Stimulated activated CD4-positive, alpha-beta T cell treated with anti-CD3 and anti-CD28 coated beads, Interleukin-1b, Interleukin-23, amount 100 ng/mL, for 48 hours (primary cell): Measurements from ENCODE around the gene CTNNAL1.
"Not testable (repeated sequence)": the region's sequence is repeated elsewhere in the genome, so short reads cannot be mapped to it uniquely, and the experiment has no call there.

Experiments
- DNase-seq: peaks from one replicate; pipeline ENCODE4 v3.0.0-alpha.2; 2020

CTNNAL1 gene

DNA sequence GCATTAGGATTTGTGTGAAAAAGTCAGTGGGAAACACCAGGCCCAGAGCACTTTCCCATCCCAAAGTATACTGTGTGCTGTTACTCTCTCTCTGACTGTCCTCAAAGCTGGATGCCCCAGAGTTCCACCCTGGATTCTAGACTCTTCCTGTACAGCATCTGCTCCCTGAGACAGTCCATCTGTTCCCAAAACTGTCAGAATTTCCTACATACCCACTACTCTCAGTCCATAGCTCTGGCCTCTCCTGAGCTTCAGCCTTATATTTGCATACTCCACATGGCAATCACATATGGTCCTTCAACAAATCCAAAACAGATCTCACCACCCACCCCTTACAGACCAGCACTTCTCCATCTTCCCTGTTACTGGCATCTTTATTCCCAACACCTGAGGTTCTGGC is 88.8 kb downstream of the CTNNAL1 start:
- DNase-seq = no peak

DNA sequence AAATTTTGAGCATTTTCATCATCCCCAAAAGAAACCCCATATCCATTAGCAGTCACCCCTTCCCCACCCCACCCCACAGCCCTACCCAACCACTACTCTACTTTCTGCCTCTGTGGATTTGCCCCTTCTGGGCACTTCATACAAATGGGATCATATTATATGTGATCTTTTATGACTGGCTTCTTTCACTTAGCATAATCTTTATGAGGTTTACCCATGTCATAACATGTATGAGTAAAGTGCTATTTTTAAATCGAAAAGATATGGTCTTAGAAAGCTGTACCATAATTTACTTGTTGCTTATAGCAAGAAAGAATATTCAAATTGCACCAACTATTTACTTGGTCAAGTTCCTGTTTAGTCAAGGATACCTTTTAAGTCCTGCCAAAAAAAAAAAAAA is 92.1 kb downstream of the CTNNAL1 start:
- no peak for DNase-seq

DNA sequence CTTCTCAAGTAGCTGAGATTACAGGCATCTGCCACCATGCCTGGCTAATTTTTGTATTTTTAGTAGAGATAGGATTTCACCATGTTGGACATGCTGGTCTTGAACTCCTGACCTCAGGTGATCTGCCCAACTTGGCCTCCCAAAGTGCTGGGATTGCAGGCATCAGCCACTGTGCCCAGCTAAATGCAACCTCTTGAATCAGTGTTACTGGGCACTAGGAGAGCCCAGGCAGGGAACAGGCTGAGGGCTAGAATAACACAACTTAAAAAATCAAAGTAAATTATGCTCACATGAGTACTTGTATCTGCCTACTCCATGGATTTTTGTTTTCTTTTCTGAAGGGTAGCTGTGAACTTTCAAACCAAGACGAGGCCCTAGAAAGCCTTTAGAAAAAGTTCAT is 92.9 kb downstream of the CTNNAL1 start:
- DNase-seq = not testable (repeated sequence)

DNA sequence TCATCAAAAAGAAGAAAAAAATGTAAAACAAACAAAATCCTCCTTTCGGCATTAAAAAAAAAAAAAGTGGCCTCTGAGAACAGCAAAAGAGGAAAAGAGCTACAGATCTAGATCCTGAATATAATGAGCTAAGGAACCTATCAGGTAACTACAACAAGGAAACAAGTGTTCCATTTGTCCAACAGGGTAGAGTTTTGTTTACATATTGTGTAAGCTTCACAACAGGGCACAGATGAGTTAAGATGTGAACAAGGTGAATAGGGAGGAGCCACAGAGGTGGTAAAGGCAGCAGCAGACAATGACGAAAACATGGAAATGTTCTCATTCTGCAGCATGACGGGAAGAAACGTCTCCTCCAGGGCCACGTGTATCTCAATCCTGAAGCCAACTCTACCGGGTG is 93.8 kb downstream of the CTNNAL1 start:
- no peak for DNase-seq

DNA sequence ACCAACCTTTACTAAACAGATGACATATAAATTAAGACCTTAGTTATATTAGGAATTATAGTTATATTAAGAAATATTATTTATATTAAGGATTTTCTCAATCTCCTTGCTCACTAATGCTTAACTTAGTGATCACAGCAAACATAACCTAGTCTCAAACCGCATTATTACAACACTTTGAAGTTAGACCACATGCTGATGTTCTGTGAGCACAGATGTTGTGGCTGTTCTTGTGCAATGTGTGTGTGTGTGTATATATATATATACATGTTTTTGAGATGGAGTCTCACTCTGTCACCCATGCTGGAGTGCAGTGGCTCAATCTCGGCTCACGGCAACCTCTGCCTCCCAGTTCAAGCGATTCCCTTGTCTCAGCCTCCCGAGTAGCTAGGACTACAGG is 99.9 kb downstream of the CTNNAL1 start:
- DNase-seq = no peak

DNA sequence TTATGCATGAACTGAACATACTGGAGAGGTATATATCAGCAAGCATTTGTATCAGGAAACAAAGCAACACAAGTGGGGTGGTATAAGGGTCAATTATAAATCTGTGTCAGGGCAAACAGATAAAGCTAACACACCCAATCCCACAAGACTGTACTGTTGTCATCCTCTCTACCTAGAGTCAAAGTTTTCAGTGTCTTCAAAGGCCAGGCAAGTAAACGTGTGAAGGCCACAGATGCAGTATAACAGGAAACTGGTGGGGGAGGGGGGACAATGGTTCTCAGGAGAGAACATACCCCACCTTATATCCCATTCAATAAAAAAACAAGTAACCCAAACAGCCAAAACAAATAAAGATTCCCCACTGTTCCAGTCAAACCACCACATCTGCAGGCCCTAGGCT is 101.5 kb downstream of the CTNNAL1 start:
- DNase-seq = no peak

DNA sequence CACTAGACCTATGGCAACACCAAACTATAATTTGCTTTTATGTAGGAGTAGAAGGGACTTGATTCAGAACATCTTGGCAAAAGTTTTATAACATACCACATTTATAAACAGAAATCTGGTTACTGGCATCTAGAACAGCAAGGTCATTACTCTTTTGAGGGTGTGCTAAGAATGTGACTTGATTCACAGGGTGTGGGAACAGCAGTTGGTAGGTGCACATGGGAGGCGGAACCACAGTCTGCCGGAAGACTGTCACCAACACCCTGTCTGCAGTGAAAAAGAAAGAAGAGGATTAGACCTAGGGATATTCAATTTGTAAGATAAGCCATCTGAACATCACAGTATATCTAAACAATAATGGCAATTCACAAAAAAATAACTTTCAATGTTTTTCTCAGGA is 102.4 kb downstream of the CTNNAL1 start:
- no peak for DNase-seq

DNA sequence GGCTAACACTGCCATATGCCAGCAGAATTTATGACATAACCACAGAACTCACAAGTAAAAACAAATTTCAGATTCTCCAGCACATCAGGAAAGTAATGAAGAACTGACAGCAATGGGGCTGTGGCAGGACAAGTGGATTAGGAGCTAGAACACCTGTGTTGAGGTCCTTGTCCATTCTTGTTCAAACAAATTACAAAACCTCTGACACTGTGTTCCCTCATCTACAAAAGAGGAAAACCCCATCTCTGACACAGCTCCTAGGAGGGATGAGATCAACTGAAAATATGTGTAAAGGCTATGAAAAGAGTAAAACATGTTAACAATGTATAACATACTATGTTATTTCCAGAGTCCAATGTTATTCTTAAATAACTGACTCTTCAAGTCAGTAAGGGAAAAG is 102.9 kb downstream of the CTNNAL1 start:
- DNase-seq = no peak

DNA sequence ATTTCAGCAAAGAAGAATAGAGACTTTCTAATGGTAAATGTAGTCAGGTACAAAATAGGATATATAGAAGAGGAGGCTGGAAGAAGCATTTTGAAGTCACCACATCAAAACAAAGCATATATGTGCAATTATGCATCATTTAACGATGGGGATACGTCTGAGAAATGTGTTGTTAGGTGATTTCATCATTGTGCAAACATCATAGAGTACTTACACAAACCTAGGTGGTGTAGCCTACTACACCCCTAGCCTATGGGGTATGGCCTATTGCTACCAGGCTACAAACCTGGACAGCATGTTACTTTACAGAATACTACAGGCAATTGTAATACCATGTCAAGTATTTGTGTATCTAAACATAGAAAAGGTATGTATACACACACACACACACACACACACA is 107.8 kb downstream of the CTNNAL1 start:
- DNase-seq = no peak

DNA sequence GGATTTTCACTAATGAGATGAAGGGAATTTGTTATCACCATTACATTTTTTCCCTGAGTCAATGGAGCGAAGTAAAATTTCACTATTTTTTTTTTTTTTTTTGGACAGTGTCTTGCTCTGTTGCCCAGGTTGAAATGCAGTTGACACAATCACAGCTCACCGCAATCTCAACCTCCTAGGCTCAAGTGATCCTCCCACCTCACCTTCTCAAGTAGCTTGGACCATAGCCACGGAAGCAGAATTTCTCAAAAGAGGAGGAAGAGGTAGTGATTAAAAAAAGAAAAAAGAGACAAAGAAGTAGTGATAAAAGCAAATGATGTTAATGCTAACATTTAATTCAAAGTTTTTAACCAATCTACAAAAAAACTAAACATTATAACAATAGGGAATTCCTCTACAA is 109.1 kb downstream of the CTNNAL1 start:
- DNase-seq = no peak

DNA sequence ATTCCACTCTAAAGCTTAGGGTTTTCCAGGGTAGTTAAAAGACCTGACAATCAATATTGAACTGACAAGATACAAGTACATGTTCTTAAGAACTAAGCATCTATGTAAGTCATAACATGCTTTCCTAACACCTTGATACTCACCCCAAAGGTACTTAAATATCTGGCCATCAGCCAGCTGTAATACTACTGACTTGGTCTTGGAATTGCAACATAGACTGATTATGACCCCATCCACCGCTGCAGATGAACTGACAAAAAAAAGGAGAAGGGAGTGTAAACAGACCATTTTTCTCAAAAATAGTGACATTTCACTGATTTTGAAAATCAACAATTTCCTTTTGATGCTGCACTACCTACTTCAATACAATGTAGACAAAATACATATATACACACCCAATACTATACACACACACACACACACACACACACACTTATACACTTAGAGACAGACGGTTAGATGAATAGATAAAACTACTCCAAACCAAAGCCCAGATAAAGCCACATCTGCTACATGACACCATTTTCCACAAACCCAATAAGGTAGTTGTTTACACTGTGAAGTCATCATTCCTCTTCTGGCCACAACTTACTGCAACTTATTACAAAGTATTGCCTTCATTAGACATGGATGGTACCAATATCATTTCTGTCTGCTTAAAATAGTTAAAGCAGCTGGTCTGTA is 109.7 kb downstream of the CTNNAL1 start:
- no peak for DNase-seq

DNA sequence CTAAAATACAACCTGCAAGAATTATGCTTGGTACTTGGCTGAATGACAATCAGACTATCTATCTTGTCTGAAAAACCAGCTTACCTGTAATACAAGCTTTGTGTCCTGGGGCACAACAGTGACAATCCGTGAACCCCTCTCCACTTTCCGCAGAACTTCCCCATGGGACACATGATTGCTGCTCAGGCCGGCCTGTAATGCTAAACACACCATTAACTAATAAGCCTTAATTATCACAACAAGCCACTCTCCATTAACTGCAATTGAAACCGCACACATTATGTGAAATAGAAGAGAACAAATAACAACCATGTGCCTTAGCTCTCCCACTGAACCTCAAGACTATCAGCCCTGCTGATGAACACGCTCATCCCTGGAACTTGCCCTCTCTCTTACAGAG is 113.1 kb downstream of the CTNNAL1 start:
- no peak for DNase-seq

DNA sequence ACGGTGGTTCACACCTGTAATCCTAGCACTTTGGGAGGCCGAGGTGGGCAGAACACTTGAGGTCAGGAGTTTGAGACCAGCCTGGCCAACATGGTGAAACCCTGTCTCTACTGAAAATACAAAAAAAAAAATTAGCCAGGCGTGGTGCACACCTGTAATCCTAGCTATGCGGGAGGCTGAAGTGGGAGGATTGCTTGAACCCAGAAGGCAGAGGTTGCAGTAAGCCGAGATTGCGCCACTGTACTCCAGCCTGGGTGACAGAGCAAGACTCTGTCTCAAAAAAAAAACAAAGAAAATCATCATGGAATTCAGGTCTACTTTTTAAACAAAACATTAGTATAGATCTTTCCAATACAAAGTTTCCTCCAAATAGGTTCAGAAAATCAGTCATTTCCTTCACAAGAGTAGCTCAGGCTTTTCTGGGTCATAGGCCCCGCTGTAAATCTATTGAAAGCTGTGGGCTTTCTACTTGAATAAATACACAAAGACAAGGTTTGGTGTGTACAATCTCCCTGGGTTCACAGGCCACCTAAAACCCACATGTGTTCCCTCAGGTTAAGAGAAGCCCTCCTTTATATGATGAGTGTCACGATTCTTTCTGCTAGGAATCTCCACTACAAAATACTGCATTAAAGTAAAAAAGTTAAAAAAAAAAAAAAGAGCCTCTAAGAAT is 114.1 kb downstream of the CTNNAL1 start:
- DNase-seq = not testable (repeated sequence)

DNA sequence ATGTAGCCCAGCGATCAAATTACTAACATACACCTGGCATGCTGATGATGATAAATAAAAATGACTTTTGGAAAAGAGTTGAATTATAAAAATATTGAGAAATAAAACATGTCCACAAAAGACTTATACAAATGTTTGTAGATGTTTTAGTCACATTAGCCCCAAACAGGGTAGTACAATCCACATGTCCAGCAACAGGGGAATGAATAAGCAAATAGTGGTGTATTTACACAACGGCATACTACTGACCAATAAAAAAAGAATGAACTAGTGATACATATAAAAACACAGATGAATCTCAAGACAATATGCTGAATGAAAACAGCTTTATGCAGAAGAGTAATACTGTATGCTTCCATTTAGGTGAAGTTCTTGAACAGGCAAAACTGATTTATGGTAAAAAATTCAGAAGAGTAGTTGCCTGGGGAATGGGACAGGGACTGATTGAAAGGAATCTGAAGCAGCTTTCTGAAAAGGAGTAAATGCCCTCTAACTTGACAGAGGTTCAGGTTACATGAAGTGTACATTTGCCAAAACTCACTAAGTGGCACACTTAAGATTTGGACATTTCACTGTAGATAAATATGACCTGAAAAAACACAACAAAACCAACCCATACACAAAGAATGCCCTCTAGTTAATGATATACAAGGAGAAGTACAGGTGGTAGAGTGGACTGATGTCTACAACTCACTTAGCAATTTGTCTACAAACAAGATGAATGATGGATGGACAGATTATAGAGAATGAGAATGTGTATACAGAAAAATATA is 115.8 kb downstream of the CTNNAL1 start:
- no peak for DNase-seq

DNA sequence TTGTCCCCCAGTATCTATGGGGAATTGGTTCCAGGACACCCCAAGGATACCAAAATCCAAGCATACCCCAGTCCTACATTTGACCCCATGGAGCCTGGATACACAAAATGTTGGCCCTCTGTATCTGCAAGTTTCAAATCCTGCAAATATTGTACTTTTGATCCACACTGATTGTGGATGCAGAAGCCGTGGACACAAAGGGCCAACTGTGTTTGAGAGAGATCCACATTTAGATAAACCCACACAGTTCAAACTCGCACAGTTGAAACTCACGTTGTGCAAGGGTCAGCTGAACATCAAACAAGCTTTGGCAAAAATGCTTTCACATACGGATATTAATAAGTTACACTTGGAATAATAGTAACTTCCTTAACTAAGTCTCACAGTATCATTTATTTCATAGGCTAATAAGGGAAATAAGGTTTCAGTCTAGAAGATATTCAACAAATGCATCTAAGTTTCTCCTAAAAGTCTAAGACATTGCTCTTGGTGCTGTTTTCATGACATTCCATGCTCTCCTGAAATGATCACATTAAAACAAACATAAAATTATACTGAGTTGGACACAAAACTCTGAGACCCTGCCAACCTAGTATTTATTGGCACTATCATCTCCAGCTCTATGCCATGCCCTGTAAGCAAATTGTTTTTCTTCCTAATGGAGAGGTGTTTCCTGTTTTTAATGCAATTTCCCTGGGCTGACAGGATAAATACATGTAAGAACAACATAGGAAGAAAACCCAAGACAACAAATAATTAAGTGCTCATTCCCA is 118.9 kb downstream of the CTNNAL1 start:
- DNase-seq = no peak
